ENCODE measurements around the gene SYNPO.

SYNPO gene

DNA sequence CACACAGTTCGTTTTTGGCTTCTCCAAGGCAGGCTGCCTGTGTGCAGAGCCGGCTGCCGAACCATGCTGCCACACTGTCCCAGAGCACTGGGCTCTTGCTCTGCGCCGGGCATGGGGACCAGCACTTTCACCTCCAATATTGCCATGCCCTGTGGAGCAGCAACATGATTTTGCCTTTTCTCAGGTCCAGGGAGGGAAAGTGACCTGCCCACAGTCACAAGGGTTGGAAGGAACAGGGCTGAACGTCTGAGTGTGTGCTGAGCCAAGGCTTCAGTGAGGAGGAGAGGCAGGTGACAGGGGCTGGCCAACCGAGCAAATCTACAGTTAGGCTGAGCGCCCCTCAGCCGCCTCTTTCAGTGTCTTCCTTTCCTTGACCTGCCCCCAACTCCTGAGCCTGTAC lies 34.0 kb upstream of the SYNPO start:
- TF ChIP-seq, protein P1, sequence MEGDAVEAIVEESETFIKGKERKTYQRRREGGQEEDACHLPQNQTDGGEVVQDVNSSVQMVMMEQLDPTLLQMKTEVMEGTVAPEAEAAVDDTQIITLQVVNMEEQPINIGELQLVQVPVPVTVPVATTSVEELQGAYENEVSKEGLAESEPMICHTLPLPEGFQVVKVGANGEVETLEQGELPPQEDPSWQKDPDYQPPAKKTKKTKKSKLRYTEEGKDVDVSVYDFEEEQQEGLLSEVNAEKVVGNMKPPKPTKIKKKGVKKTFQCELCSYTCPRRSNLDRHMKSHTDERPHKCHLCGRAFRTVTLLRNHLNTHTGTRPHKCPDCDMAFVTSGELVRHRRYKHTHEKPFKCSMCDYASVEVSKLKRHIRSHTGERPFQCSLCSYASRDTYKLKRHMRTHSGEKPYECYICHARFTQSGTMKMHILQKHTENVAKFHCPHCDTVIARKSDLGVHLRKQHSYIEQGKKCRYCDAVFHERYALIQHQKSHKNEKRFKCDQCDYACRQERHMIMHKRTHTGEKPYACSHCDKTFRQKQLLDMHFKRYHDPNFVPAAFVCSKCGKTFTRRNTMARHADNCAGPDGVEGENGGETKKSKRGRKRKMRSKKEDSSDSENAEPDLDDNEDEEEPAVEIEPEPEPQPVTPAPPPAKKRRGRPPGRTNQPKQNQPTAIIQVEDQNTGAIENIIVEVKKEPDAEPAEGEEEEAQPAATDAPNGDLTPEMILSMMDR (IDR thresholded peaks at IDR 0.05; ENCODE audit: control extremely low read depth, extremely low read depth, low read depth, missing control alignments) = no peak
- no peak for DNase-seq (ENCODE audit: extremely low spot score)
- POLR2A ChIA-PET = no interaction called here
- CTCF ChIA-PET = no interaction called here

DNA sequence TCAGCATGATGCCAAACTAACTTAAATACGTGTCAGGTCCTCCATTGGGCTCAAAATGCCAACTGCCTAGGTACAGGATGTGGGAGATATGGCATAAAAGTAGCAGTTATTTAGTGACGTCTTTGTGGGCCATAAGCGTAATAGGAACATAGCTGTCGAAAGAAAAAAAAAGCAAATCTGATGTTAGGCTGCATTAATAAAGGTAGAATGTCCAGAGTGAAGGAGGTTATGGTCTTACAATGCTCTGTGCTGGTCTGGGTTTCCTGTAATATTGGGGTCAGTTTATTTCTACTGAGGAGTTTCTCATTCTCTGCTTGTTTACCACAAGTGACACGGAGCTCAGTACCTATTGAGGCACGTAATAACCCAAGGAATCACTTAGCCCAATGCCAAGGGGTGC lies 33.4 kb upstream of the SYNPO start:
- CTCF ChIA-PET = interaction anchor here (0.9 kb wide), 1 partner anchor 19 kb away, joined by 3 read pairs; no protein-coding TSS in a partner anchor
- no peak for DNase-seq (ENCODE audit: extremely low spot score)
- POLR2A ChIA-PET = no interaction called here
- TF ChIP-seq, protein P1 (IDR thresholded peaks at IDR 0.05; ENCODE audit: control extremely low read depth, extremely low read depth, low read depth, missing control alignments) = no peak

GRCh38 chr5:150607991-150608390 lies 32.5 kb upstream of the SYNPO start:
- DNase-seq (ENCODE audit: extremely low spot score) = no peak
- POLR2A ChIA-PET = no interaction called here
- TF ChIP-seq, protein P1 (IDR thresholded peaks at IDR 0.05; ENCODE audit: control extremely low read depth, extremely low read depth, low read depth, missing control alignments) = no peak
- CTCF ChIA-PET = interaction anchor here (1.1 kb wide), 1 partner anchor 49 kb away, joined by 3 read pairs; no protein-coding TSS in a partner anchor

DNA sequence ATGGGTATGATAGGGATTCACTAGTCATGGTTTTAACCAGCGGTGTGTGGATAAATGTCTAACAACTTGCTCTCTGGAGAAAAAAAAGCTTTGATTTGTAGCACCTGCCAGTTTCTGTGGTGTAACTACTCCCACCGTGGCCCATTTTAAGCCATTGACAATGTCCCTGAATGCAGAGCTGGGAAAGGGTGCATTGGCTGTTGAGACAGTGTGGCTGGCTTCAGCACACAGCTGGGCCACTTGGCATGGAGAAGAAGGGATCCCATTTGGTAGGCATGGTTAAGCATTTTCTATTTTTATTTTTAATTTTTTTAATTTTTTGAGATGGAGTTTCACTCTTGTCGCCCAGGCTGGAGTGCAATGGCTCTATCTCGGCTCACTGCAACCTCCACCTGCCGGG lies 31.5 kb upstream of the SYNPO start:
- POLR2A ChIA-PET = no interaction called here
- no peak for DNase-seq (ENCODE audit: extremely low spot score)
- CTCF ChIA-PET = interaction anchor here (1.1 to 1.3 kb wide), 3 partner anchors 17 to 48 kb away, joined by 3 read pairs; no protein-coding TSS in a partner anchor

GRCh38 chr5:150609843-150610584 lies 30.4 kb upstream of the SYNPO start:
- ChIA-PET POLR2A (no interaction called here), CTCF (interaction anchor here (1.0 to 1.6 kb wide), 3 partner anchors 11 to 65 kb away, joined by 3 to 4 read pairs (median 3); no protein-coding TSS in a partner anchor)
- TF ChIP-seq, protein P1 (IDR thresholded peaks at IDR 0.05; ENCODE audit: control extremely low read depth, extremely low read depth, low read depth, missing control alignments) = no peak

More for the DNA sequence above, 31.5 kb upstream of the SYNPO start:
- TF ChIP-seq, protein P1 (IDR thresholded peaks at IDR 0.05; ENCODE audit: control extremely low read depth, extremely low read depth, low read depth, missing control alignments) = no peak

DNA sequence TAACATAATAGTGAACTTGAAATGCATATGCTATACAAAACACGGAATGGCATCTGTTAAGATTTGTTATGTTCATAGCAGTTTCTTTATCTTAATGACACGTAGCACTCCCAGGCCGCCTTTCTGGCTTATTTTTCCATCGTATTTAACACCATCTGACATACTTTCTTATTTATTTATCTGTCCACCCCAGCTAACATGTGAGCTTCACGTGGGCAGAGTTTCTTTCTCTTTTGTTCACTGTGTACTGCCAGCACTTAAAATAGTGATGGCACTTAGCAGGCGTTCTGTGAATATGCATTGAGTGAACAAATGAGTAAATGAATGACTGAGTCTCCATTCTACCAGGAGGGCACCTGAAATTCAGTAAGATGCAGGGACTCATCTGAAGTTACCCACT lies 29.4 kb upstream of the SYNPO start:
- ChIA-PET CTCF (interaction anchor here (1.6 to 1.8 kb wide), 2 partner anchors 10 to 12 kb away, joined by 3 to 4 read pairs; no protein-coding TSS in a partner anchor), POLR2A (no interaction called here)
- TF ChIP-seq, protein P1 (IDR thresholded peaks at IDR 0.05; ENCODE audit: control extremely low read depth, extremely low read depth, low read depth, missing control alignments) = no peak
- no peak for DNase-seq (ENCODE audit: extremely low spot score)

More at GRCh38 chr5:150609843-150610584, 30.4 kb upstream of the SYNPO start:
- DNase-seq (ENCODE audit: extremely low spot score) = no peak

All from GM10248 (cell line).